Mesendoderm (in vitro differentiated cells): ENCODE results near the gene PLEKHA1.

Source experiments
- DNase-seq: peaks from one replicate; pipeline ENCODE4 v3.0.0; 2013
- H2AK5ac ChIP-seq: 2 replicates; pipeline ENCODE4 v1.6.1; 2013; ENCODE audit warnings: low read length, inconsistent platforms
- H2BK120ac ChIP-seq: 2 replicates; pipeline ENCODE4 v1.6.1; 2013; ENCODE audit warnings: low read depth, mild to moderate bottlenecking, low read length, moderate library complexity, mixed read lengths
- H2BK15ac ChIP-seq: replicated peaks from 2 replicates; pipeline ENCODE4 v1.6.1; 2013; ENCODE audit warnings: low read depth, mild to moderate bottlenecking, moderate library complexity
- H2BK5ac ChIP-seq: 2 replicates; pipeline ENCODE4 v1.6.1; 2013; ENCODE audit warnings: low read length, inconsistent platforms
- H3K18ac ChIP-seq: 2 replicates; pipeline ENCODE4 v1.6.1; 2013; ENCODE audit warnings: mild to moderate bottlenecking, low read length, mixed read lengths
- H3K23ac ChIP-seq: one replicate; pipeline ENCODE4 v1.6.1; 2013; ENCODE audit warnings: low read length
- H3K27ac ChIP-seq: 2 replicates; pipeline ENCODE4 v1.5.1; 2013; ENCODE audit warnings: low read depth, mild to moderate bottlenecking, inconsistent platforms, low read length, moderate library complexity
- H3K27me3 ChIP-seq: 2 replicates; pipeline ENCODE4 v1.6.1; 2013; ENCODE audit warnings: low read length, control low read depth, mild to moderate bottlenecking, inconsistent platforms; ENCODE audit not compliant: insufficient read depth, poor library complexity
- H3K36me3 ChIP-seq: 2 replicates; pipeline ENCODE4 v1.6.1; 2013; ENCODE audit warnings: low read length, inconsistent platforms; ENCODE audit not compliant: control insufficient read depth, insufficient read depth
- H3K4ac ChIP-seq: one replicate; pipeline ENCODE4 v1.6.1; 2013; ENCODE audit warnings: low read depth, mild to moderate bottlenecking, low read length, moderate library complexity
- H3K4me1 ChIP-seq: 2 replicates; pipeline ENCODE4 v1.6.1; 2013; ENCODE audit warnings: low read depth, low read length, inconsistent platforms; ENCODE audit not compliant: control insufficient read depth
- H3K4me2 ChIP-seq: 2 replicates; pipeline ENCODE4 v1.6.1; 2013; ENCODE audit warnings: low read length
- H3K4me3 ChIP-seq: 2 replicates; pipeline ENCODE4 v1.5.1; 2013; ENCODE audit warnings: mild to moderate bottlenecking, low read length
- H3K56ac ChIP-seq: one replicate; pipeline ENCODE4 v1.6.1; 2013; ENCODE audit warnings: low read length
- H3K79me1 ChIP-seq: 2 replicates; pipeline ENCODE4 v1.6.1; 2013; ENCODE audit warnings: low read length, inconsistent platforms
- H3K79me2 ChIP-seq: 2 replicates; pipeline ENCODE4 v1.6.1; 2013; ENCODE audit warnings: mild to moderate bottlenecking, low read length; ENCODE audit not compliant: control insufficient read depth, insufficient read depth
- H3K9ac ChIP-seq: 2 replicates; pipeline ENCODE4 v1.6.1; 2013; ENCODE audit warnings: low read length, inconsistent platforms
- H4K5ac ChIP-seq: one replicate; pipeline ENCODE4 v1.6.1; 2013; ENCODE audit warnings: low read length
- H4K8ac ChIP-seq: one replicate; pipeline ENCODE4 v1.6.1; 2013; ENCODE audit warnings: low read depth, mild to moderate bottlenecking, control low read depth, low read length, moderate library complexity
- WGBS: extraction: QIAGEN DNeasy Blood & Tissue Kit; methylation state at CpG from one replicate; pipeline ENCODE4 v1.1.7; 2013; ENCODE audit warnings: low lambda C conversion rate, missing lambda C conversion rate; ENCODE audit not compliant: insufficient coverage; ENCODE audit errors: extremely low coverage; 5-methylcytosine and 5-hydroxymethylcytosine counted together

The PLEKHA1 gene

DNA sequence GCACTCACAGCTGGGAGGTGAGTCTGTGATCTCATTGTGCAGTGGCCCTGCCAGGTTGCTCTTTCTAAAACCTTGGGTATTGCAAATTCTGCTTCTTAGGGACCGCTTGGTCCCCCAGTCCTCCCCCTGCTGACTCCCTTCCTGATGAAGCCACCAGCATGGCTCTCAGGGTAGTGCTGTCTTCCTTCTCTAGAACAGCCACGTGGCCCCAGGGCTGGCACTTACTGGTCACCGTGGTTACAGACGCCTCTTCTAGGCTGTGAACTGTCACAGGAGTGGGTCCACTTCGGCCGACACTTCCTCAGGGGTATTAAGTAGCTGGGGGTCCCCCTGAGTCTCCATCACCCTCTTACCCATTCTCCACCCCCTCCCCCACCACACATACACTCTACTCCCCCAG lies 84.2 kb downstream of the PLEKHA1 start:
- no CpG with 5 or more reads among the region's 6 CpGs for WGBS

DNA sequence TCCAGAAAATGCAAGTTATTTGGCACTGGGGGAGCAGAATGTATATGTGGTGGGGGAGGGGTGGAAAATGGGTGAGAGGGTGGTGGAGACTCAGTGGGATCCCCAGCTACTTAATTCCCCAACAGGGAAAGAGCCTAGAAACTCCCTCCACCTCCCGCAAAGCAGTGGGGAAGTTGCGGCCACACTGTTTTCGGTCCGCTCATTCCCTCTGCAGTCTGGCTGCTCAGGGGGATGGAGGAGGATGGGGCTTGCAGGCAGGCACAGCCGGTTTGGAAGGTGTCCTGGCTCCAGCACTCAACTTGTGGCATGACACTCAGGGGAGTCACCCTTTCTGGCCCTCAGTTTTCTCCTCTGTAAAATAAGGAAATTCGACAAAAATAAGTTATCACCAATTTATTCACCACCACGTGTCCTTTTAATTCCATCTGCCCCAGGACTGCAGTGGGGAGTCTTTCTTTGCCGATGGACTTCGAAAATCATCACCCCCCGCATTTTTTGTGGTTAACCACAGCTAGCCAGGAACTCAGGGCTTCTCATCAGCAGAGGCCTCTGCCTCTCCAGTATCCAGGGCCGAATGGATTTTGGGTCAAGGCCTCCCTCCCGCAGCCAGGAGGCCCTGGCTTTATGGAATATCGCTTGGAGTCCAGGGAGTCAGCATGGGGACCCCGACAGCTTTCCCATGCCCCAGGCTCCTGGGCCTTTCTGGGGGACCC lies 85.2 kb downstream of the PLEKHA1 start:
- Histone ChIP-seq H3K36me3 (no peaks in the 10 kb centered on the region), H4K8ac (no peak overlapping the region), H2AK5ac (no peak overlapping the region), H2BK15ac (no peak overlapping the region), H3K4me3 (no peak overlapping the region), H3K79me1 (no peaks in the 10 kb centered on the region), H2BK120ac (no peak overlapping the region), H2BK5ac (no peak overlapping the region), H3K9ac (no peak overlapping the region), H3K4me2 (no peak overlapping the region), H3K4ac (no peak overlapping the region), H3K27me3 (peaks cover 34% of the 10 kb centered on the region), H3K27ac (no peak overlapping the region), H4K5ac (no peak overlapping the region), H3K56ac (no peak overlapping the region), H3K4me1 (no peaks in the 10 kb centered on the region), H3K23ac (no peak overlapping the region), H3K18ac (no peak overlapping the region), H3K79me2 (no peaks in the 10 kb centered on the region)
- WGBS: no CpG with 5 or more reads among the region's 14 CpGs
- DNase-seq: no peak

More for the DNA sequence above, 84.2 kb downstream of the PLEKHA1 start:
- Histone ChIP-seq H3K79me1 (no peaks in the 10 kb centered on the region), H3K4ac (no peak overlapping the region), H3K9ac (no peak overlapping the region), H2BK5ac (no peak overlapping the region), H3K56ac (no peak overlapping the region), H2BK120ac (no peak overlapping the region), H3K4me2 (no peak overlapping the region), H2BK15ac (no peak overlapping the region), H3K36me3 (no peaks in the 10 kb centered on the region), H3K27me3 (peaks cover 29% of the 10 kb centered on the region), H3K23ac (no peak overlapping the region), H3K79me2 (no peaks in the 10 kb centered on the region), H4K5ac (no peak overlapping the region), H3K4me3 (no peak overlapping the region), H4K8ac (no peak overlapping the region), H2AK5ac (no peak overlapping the region), H3K27ac (no peak overlapping the region), H3K18ac (no peak overlapping the region), H3K4me1 (no peaks in the 10 kb centered on the region)
- no peak for DNase-seq

DNA sequence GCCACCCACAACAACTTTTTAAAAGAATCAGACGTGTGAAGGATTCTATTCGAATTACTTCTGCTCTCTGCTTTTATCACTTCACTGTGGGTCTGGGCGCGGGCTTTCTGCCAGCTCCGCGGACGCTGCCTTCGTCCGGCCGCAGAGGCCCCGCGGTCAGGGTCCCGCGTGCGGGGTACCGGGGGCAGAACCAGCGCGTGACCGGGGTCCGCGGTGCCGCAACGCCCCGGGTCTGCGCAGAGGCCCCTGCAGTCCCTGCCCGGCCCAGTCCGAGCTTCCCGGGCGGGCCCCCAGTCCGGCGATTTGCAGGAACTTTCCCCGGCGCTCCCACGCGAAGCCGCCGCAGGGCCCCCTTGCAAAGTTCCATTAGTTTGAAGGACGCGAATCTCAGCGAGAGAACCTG lies 86.4 kb downstream of the PLEKHA1 start:
- H3K4ac ChIP-seq: peak overlapping the region; percentile 38
- peaks cover 34% of the 10 kb centered on the region for H3K27me3 ChIP-seq
- H3K36me3 ChIP-seq: no peaks in the 10 kb centered on the region
- no peaks in the 10 kb centered on the region for H3K79me1 ChIP-seq
- no peaks in the 10 kb centered on the region for H3K4me1 ChIP-seq
- H2BK5ac ChIP-seq: no peak overlapping the region
- H3K56ac ChIP-seq: peak overlapping the region; percentile 42
- no peaks in the 10 kb centered on the region for H3K79me2 ChIP-seq
- no peak for DNase-seq
- WGBS: no CpG with 5 or more reads among the region's 40 CpGs
- H3K23ac ChIP-seq: no peak overlapping the region
- H2BK15ac ChIP-seq: no peak overlapping the region
- H3K4me3 ChIP-seq: no peak overlapping the region
- no peak overlapping the region for H2BK120ac ChIP-seq
- H3K27ac ChIP-seq: no peak overlapping the region
- H2AK5ac ChIP-seq: no peak overlapping the region
- H3K9ac ChIP-seq: peak overlapping the region; percentile 8
- H3K4me2 ChIP-seq: peak overlapping the region; percentile 44
- H4K8ac ChIP-seq: no peak overlapping the region
- no peak overlapping the region for H4K5ac ChIP-seq
- peak overlapping the region; percentile 24 for H3K18ac ChIP-seq

DNA sequence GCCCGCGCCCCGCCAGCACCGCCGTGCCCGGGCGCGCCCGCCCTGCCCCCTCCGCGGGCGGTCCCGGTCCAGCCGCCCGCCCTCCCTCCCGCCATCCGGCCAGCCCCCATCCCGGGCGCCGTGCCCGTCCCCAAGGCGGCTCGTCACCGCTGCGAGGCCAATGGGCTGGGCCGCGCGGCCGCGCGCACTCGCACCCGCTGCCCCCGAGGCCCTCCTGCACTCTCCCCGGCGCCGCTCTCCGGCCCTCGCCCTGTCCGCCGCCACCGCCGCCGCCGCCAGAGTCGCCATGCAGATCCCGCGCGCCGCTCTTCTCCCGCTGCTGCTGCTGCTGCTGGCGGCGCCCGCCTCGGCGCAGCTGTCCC lies 86.8 kb downstream of the PLEKHA1 start, which contains the start of gene HTRA1:
TSS of gene HTRA1 (plus strand) at position 187 of the 362 bp plus-strand sequence. CDS start at position 287, 100 bp downstream.
- no peak within 1 kb of the TSS for H2BK5ac ChIP-seq
- no peak within 1 kb of the TSS for H2AK5ac ChIP-seq
- peak within 1 kb of the TSS; percentile 32 for H3K9ac ChIP-seq
- no peak within 1 kb of the TSS for H3K4me3 ChIP-seq
- no peak within 1 kb of the TSS for H2BK120ac ChIP-seq
- peak within 1 kb of the TSS; percentile 64 for H3K4me2 ChIP-seq
- no peaks in the 10 kb centered on the region for H3K79me1 ChIP-seq
- no peak within 1 kb of the TSS for H3K23ac ChIP-seq
- no peaks in the 10 kb centered on the region for H3K79me2 ChIP-seq
- no CpG with 5 or more reads among the region's 56 CpGs for WGBS
- H4K8ac ChIP-seq: no peak within 1 kb of the TSS
- peak within 1 kb of the TSS; percentile 24 for H3K18ac ChIP-seq
- DNase-seq: peak; percentile 51
- H3K27ac ChIP-seq: no peak within 1 kb of the TSS
- H3K56ac ChIP-seq: peak within 1 kb of the TSS; percentile 64
- H3K4ac ChIP-seq: peak within 1 kb of the TSS; percentile 38
- H2BK15ac ChIP-seq: no peak within 1 kb of the TSS
- H4K5ac ChIP-seq: no peak within 1 kb of the TSS
- no peaks in the 10 kb centered on the region for H3K4me1 ChIP-seq
- peaks cover 34% of the 10 kb centered on the region for H3K27me3 ChIP-seq
- no peaks in the 10 kb centered on the region for H3K36me3 ChIP-seq

DNA sequence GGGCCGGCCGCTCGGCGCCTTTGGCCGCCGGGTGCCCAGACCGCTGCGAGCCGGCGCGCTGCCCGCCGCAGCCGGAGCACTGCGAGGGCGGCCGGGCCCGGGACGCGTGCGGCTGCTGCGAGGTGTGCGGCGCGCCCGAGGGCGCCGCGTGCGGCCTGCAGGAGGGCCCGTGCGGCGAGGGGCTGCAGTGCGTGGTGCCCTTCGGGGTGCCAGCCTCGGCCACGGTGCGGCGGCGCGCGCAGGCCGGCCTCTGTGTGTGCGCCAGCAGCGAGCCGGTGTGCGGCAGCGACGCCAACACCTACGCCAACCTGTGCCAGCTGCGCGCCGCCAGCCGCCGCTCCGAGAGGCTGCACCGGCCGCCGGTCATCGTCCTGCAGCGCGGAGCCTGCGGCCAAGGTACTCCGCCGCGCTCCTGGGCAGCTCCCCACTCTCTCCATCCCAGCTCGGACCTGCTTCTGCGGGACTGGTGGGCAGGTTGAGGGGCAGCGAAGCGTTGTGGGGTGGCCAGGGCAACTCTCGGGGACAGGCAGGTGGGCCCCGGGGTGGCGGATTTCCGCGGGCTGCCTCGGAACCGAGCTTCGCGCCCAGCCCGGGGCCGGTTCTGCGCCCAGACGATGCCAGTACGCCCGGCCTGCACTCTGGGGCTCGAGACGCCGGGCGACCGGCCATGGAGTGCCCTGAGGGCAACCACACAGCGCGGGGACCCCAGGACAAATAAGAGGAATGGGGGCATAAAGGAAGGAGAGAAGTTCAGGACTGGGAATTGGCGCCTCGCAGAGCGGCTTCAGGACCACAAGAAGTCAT lies 87.4 kb downstream of the PLEKHA1 start:
- Histone ChIP-seq H3K36me3 (no peaks in the 10 kb centered on the region), H3K56ac (peak overlapping the region; percentile 64), H2AK5ac (no peak overlapping the region), H2BK120ac (no peak overlapping the region), H3K4me3 (no peak overlapping the region), H3K79me2 (no peaks in the 10 kb centered on the region), H3K4me2 (peak overlapping the region; percentile 64), H2BK5ac (no peak overlapping the region), H3K4ac (no peak overlapping the region), H3K18ac (no peak overlapping the region), H3K23ac (no peak overlapping the region), H3K9ac (peak overlapping the region; percentile 32), H3K4me1 (no peaks in the 10 kb centered on the region), H4K8ac (no peak overlapping the region), H3K27ac (no peak overlapping the region), H2BK15ac (no peak overlapping the region), H4K5ac (no peak overlapping the region), H3K79me1 (no peaks in the 10 kb centered on the region), H3K27me3 (peaks cover 34% of the 10 kb centered on the region)
- no CpG with 5 or more reads among the region's 95 CpGs for WGBS
- no peak for DNase-seq
